ENCODE results near the gene MMP23B.

GRCh38 chr1:1612104-1612400, 19.9 kb upstream of the MMP23B start:
- TF ChIP-seq EZH2 (IDR thresholded peaks at IDR 0.05; ENCODE audit: borderline replicate concordance, low read length) (no peak), CTCF (conservative IDR thresholded peaks at IDR 0.05 in 1 of 2, IDR thresholded peaks at IDR 0.05 in 1 of 2; ENCODE audit: extremely low read depth in 1 of 2, insufficient read depth in 1 of 2, low read depth in 1 of 2, low read length in 2 of 2) (no peak)
